MM.1S (cell line): ENCODE results near the gene KCNMA1.

Experiments
- DNase-seq: peaks from one replicate; pipeline ENCODE4 v3.0.0-alpha.2; 2015
- H2AFZ ChIP-seq: fragments of 300-600 bp; sonication (generic); 2 replicates; pipeline ENCODE4 v1.6.0; 2016; ENCODE audit warnings: antibody characterized with exemption, low read length
- H3F3A ChIP-seq: fragments of 300-600 bp; sonication (generic); 2 replicates; pipeline ENCODE4 v1.6.1; 2016; ENCODE audit warnings: mild to moderate bottlenecking, antibody characterized with exemption, low read length, moderate library complexity, mixed read lengths; ENCODE audit not compliant: insufficient read depth
- H3K27ac ChIP-seq: fragments of 300-600 bp; sonication (generic); 2 replicates; pipeline ENCODE4 v1.5.1; 2016; ENCODE audit warnings: mild to moderate bottlenecking, low read length
- H3K27me3 ChIP-seq: fragments of 300-600 bp; sonication (generic); replicated peaks from 2 replicates; pipeline ENCODE4 v1.6.0; 2016; ENCODE audit warnings: low read length; ENCODE audit not compliant: insufficient read depth
- H3K36me3 ChIP-seq: fragments of 300-600 bp; sonication (generic); replicated peaks from 2 replicates; pipeline ENCODE4 v1.6.1; 2016; ENCODE audit warnings: mild to moderate bottlenecking, low read length, mixed read lengths; ENCODE audit not compliant: insufficient read depth
- H3K4me1 ChIP-seq: fragments of 300-600 bp; sonication (generic); 2 replicates; pipeline ENCODE4 v1.6.1; 2016; ENCODE audit warnings: low read length, mixed read lengths
- H3K4me2 ChIP-seq: fragments of 300-600 bp; sonication (generic); 2 replicates; pipeline ENCODE4 v1.6.0; 2016; ENCODE audit warnings: low read depth, low read length
- H3K4me3 ChIP-seq: fragments of 300-600 bp; sonication (generic); 2 replicates; pipeline ENCODE4 v1.5.1; 2016; ENCODE audit warnings: low read length, mixed read lengths
- H3K79me2 ChIP-seq: fragments of 300-600 bp; sonication (generic); 2 replicates; pipeline ENCODE4 v1.6.1; 2016; ENCODE audit warnings: mixed run types, low read length, mixed read lengths
- H3K9ac ChIP-seq: fragments of 300-600 bp; sonication (generic); 2 replicates; pipeline ENCODE4 v1.6.1; 2016; ENCODE audit warnings: low read length, mixed read lengths
- H3K9me2 ChIP-seq: fragments of 300-600 bp; sonication (generic); replicated peaks from 2 replicates; pipeline ENCODE4 v1.6.1; 2016; ENCODE audit warnings: mild to moderate bottlenecking, low read length, mixed read lengths; ENCODE audit not compliant: insufficient read depth
- H3K9me3 ChIP-seq: fragments of 300-600 bp; sonication (generic); replicated peaks from 2 replicates; pipeline ENCODE4 v1.6.1; 2016; ENCODE audit warnings: mild to moderate bottlenecking, low read length, mixed read lengths; ENCODE audit not compliant: insufficient read depth
- H4K20me1 ChIP-seq: fragments of 300-600 bp; sonication (generic); 2 replicates; pipeline ENCODE4 v1.6.1; 2016; ENCODE audit warnings: mild to moderate bottlenecking, low read length, moderate library complexity, mixed read lengths; ENCODE audit not compliant: insufficient read depth
- CTCF ChIP-seq: fragments of 300-600 bp; sonication (generic); IDR thresholded peaks from 2 replicates; pipeline ENCODE4 v1.5.1; 2016; ENCODE audit warnings: antibody characterized with exemption, low read length, mixed read lengths
- EZH2 ChIP-seq: fragments of 300-600 bp; sonication (generic); optimal IDR thresholded peaks from 2 replicates; pipeline ENCODE3; 2017; ENCODE audit warnings: low read depth, mild to moderate bottlenecking, antibody characterized with exemption, low read length, mixed read lengths
- EZH2phosphoT487 ChIP-seq: fragments of 300-600 bp; sonication (generic); IDR thresholded peaks from 2 replicates; pipeline ENCODE4 v1.6.1; 2018; ENCODE audit warnings: antibody characterized with exemption, low read length

Gene KCNMA1

GRCh38 chr10:77049896-77050295 is 587.7 kb downstream of the KCNMA1 start:
- TF ChIP-seq EZH2phosphoT487: no peak
- no peak for TF ChIP-seq EZH2
- TF ChIP-seq CTCF: no peak
- Histone ChIP-seq H3K9me2 (no peaks in the 10 kb centered on the region), H3K4me1 (no peaks in the 10 kb centered on the region), H2AFZ (no peak overlapping the region), H3F3A (no peaks in the 10 kb centered on the region), H3K27ac (no peak overlapping the region), H3K27me3 (no peaks in the 10 kb centered on the region), H4K20me1 (no peaks in the 10 kb centered on the region), H3K79me2 (no peaks in the 10 kb centered on the region), H3K9me3 (no peaks in the 10 kb centered on the region), H3K9ac (no peak overlapping the region), H3K36me3 (no peaks in the 10 kb centered on the region), H3K4me3 (no peak overlapping the region), H3K4me2 (no peak overlapping the region)
- DNase-seq: no peak

- H3K9me3 ChIP-seq: no peaks in the 10 kb centered on the region
- no peak overlapping the region for H3K4me3 ChIP-seq
- H3K27ac ChIP-seq: no peak overlapping the region
- H3K79me2 ChIP-seq: no peaks in the 10 kb centered on the region
- H3K27me3 ChIP-seq: no peaks in the 10 kb centered on the region
- H4K20me1 ChIP-seq: no peaks in the 10 kb centered on the region
- H3F3A ChIP-seq: no peaks in the 10 kb centered on the region
- H2AFZ ChIP-seq: no peak overlapping the region
- H3K9me2 ChIP-seq: no peaks in the 10 kb centered on the region
- H3K9ac ChIP-seq: no peak overlapping the region
- no peaks in the 10 kb centered on the region for H3K36me3 ChIP-seq
- no peak for DNase-seq
- TF ChIP-seq EZH2phosphoT487 (no peak), CTCF (no peak), EZH2 (no peak)
- H3K4me2 ChIP-seq: no peak overlapping the region
- H3K4me1 ChIP-seq: no peaks in the 10 kb centered on the region
Observed at GRCh38 chr10:77049146-77049545, 588.5 kb downstream of the KCNMA1 start.

- Histone ChIP-seq H3F3A (no peaks in the 10 kb centered on the region), H3K27me3 (no peaks in the 10 kb centered on the region), H2AFZ (no peak overlapping the region), H4K20me1 (no peaks in the 10 kb centered on the region), H3K9ac (no peak overlapping the region), H3K36me3 (no peaks in the 10 kb centered on the region), H3K79me2 (no peaks in the 10 kb centered on the region), H3K4me2 (no peak overlapping the region), H3K9me2 (no peaks in the 10 kb centered on the region), H3K4me1 (no peaks in the 10 kb centered on the region), H3K4me3 (no peak overlapping the region), H3K9me3 (no peaks in the 10 kb centered on the region), H3K27ac (no peak overlapping the region)
- TF ChIP-seq CTCF: no peak
- no peak for TF ChIP-seq EZH2phosphoT487
- no peak for TF ChIP-seq EZH2
- DNase-seq: no peak
Observed at GRCh38 chr10:77045085-77045484, 592.5 kb downstream of the KCNMA1 start.

GRCh38 chr10:77043420-77043763 is 594.2 kb downstream of the KCNMA1 start:
- no peaks in the 10 kb centered on the region for H3K79me2 ChIP-seq
- H3K9me2 ChIP-seq: no peaks in the 10 kb centered on the region
- no peak overlapping the region for H3K4me3 ChIP-seq
- no peak overlapping the region for H3K9ac ChIP-seq
- no peak overlapping the region for H3K4me2 ChIP-seq
- no peaks in the 10 kb centered on the region for H4K20me1 ChIP-seq
- H3K36me3 ChIP-seq: no peaks in the 10 kb centered on the region
- DNase-seq: no peak
- no peaks in the 10 kb centered on the region for H3F3A ChIP-seq
- H3K27me3 ChIP-seq: no peaks in the 10 kb centered on the region
- TF ChIP-seq EZH2phosphoT487: no peak
- no peak for TF ChIP-seq CTCF
- TF ChIP-seq EZH2: no peak
- no peaks in the 10 kb centered on the region for H3K4me1 ChIP-seq
- H2AFZ ChIP-seq: no peak overlapping the region
- no peak overlapping the region for H3K27ac ChIP-seq
- no peaks in the 10 kb centered on the region for H3K9me3 ChIP-seq
